ENCODE measurements around the gene SKA3.
"Not testable (repeated sequence)": the region's sequence is repeated elsewhere in the genome, so short reads cannot be mapped to it uniquely, and the experiment has no call there.

Gene SKA3

DNA sequence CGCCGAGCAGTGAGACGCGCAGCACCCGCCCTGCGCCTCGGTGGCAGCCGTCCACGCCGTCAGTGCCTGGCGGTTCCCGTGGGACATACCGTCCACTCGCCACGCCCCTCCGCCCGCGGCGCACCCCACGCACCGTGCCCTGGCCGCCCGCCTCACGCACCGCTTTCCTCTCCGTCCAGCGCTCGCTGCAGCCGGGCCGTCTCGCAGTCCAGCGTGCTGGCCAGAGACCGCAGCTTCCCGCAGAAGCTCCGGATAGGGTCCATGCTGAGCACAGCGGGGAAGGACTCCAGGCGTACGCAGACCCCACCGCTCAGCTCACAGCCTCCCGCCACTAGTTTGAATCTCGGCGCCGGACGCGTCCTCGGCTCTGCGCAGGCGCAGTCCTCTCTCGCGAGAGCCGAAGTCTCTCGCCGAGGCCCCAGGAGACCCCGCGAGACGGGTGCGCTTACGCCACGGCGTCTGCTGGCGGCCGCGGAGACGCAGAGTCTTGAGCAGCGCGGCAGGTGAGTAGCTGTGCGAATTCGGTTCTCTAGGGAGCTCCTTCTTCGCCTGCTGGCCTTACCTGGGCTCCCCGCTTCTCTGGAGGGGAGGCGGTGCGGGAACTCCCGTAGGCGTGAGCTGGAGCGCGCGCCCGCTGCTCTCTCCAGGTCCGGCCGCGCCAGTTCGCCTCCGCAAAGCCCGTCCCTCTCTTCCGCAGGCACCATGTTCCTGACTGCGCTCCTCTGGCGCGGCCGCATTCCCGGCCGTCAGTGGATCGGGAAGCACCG lies at the start of gene SKA3, which contains the start of gene MRPL57:
TSS of gene SKA3 (minus strand) at position 338 of the 767 bp plus-strand sequence. CDS start at position 263, 75 bp downstream.
TSS of gene MRPL57 (plus strand) at position 444 of the 767 bp plus-strand sequence. CDS start at position 703, 259 bp downstream.
- DNase-seq: peak; percentile 92

DNA sequence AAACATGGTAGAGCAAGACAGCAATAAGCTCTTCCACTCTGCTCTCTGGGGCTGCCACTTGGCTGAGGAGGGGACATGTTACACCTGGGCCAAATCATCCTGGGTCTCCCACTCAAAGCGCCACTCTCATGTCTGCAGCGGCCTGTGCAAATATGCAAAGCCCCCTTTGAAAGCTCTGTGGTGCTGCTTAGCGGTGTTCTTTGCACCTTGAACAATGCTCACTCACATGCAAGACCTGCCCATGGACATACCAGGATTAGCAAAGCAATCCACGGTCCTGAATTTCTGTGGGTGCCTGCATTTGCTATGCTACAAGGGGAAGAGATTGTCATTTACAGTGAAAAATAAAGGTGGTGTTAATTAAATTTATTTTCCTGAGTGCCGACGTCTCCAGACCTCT lies 48.7 kb upstream of the SKA3 start:
- no peak for DNase-seq

DNA sequence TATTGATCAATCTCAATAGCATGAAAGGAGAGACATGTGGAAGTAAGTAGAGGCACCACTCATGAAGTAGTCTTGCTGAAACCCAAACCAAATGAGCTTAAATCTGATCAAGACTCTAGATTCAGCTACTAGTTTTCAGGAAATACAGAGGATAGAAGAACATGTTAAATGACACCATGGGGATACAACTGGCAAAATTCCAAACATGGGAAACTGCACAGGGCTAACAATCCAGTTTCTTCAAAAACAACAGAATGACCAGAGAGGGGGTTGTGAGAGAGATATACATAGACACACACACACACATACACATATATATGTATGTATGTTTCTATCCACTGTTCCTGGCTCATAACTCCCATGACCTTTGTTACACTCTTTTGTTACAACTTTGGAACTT lies 44.9 kb upstream of the SKA3 start:
- no peak for DNase-seq

GRCh38 chr13:21219716-21220115 lies 43.4 kb upstream of the SKA3 start:
- not testable (repeated sequence) for DNase-seq

DNA sequence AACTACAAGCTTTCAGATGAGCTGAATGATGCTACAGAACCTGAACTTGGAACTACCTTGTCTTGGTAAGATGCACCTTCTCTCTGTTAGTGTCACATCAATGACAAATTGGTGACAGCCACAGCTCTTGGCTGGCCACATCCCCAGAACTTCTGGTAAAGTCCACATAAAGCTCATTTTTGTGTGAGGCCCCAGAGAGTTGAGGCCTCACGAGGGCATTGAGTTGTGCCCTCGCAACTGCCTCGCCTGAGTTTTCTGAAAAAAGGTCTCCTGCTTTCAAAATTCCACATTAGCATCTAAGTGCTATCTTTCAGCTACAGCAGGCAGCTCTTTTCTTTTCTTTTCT lies 42.7 kb upstream of the SKA3 start:
- no peak for DNase-seq

DNA sequence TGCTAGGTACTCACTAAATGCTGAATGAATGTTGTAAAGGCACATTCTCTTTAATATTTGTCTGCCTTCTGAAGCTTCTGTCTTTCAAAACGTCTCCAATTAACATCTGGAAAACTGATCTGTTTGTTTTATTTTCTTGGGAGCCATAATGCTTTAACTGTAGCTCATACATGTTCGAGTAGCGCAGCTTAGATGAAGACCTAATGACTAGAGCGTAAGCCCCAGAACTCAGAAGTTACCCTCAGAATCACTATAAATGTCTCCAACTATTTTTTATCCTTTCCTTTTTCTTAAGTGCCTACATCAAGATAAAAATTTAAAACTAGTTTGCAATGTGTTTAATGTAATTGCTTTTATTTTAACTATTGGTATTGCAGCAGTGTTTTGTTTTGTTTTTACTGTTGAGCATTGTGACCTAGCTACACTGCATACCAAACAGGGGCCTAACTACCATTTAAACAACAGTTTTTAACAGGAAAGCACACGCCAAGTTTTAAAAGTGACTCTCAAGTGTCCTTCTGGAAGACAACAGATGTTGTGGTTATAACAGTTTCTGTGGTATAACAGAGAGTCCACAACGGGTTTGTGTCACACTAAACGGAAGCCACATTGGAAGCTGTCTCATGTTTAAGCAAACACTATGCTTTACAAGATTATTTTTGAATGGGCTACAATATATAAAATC lies 42.1 kb upstream of the SKA3 start:
- DNase-seq: no peak

DNA sequence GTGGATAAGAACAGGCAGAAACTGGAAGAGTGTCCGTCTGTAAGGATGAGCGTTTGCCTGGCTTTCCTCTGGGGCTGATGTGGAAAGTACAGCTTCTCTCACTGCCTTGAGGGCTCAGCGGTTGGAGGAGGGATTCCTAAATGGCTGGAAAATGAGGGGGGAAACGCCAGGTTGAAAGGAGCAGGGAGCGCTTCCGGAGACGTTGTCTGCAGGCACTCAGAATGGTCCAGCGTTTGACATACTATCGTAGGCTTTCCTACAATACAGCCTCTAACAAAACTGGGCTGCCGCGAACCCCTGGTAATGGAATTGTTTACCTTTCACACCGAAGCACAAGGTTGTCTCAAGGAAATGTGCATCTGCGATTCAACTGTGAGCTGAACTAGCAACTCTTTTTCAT lies 40.0 kb upstream of the SKA3 start:
- DNase-seq: no peak

DNA sequence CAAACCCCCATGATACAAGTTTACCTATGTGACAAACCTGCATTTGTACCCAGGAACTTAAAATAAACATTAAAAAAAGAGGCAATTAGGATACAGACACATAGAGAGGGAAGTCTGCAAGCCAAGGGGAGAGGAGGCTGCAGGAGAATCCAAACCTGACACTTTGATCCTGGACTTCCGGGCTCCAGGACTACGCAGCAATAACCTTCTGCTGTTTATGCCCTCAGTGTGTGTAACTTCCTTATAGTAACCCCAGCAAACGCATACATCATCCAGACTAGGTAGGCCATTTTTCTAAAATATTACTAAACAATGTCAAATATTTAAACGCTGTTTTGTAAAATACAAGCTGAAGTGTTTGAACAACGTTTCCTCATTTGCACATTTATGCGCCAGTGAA lies 39.1 kb upstream of the SKA3 start:
- not testable (repeated sequence) for DNase-seq

GRCh38 chr13:21212138-21212775 lies 35.9 kb upstream of the SKA3 start:
- no peak for DNase-seq

- DNase-seq: no peak
Measured at GRCh38 chr13:21208652-21209154, 32.4 kb upstream of the SKA3 start.

DNA sequence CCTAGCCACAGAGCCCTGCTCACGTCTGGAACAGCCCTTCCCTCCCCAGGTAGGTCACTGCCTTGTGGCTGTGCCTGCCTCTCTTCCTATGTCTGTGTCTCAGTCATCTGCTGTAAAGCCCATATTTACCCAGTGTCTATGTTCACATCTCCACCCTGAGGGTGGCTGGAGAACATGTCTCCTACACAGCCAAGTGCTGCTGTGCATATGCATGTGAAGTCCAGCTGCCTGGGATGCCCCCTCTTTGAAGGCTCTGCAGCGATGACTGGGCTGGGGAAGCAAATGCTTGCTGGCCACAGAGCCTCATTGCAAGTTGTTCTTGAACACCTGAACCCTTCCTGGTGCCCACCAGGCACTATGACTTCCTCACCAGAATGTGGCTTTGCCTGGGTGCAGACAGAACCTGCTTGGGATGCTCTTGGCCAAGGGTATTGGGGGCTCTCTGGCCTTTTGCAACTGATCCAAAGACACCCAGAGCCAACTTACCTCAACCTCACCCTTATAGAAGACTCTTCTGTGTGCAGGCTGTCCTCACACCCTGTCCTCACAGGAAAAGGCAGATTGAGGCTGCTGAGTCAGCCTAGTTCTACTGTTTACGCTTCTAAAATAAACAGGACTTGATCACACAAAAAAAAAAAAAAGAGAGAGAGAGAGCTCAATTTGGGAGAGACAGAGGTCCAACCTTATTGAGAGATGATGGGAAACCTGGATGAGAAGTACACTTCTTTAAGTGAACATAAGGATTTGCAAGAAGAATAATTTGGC lies 26.6 kb upstream of the SKA3 start:
- DNase-seq: no peak

DNA sequence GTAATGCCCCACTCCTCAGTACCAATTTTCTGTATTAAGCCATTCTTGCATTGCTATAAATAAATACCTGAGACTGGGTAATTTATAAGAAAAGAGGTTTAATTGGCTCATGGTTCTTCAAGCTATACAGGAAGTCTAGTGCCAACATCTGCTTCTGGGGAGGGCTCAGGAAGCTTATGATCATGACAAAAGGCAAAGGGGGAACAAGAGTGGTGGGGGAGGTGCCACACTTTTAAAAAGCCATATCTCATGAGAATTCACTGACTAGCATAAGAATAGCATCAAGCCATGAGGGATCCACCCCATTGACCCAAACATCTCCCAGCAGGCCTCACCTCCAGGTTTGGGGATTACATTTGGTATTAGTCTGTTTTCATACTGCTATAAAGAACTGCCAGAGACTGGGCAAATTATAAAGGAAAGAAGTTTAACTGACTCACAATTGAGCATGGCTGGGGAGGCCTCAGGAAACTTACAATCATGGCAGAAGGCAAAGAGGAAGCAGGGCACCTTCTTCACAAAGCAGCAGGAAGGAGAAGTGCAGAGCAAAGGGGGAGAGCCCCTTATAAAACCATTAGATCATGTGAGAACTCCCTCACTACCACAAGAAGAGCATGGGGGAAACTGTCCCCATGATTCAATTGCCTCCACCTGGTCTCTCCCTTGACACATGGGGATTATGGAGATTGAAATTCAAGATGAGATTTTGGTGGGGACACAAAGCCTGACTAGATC lies 25.3 kb upstream of the SKA3 start:
- not testable (repeated sequence) for DNase-seq

- DNase-seq: not testable (repeated sequence)
Measured at GRCh38 chr13:21198391-21198790, 22.0 kb upstream of the SKA3 start.

- not testable (repeated sequence) for DNase-seq
Measured at GRCh38 chr13:21197606-21198225, 21.4 kb upstream of the SKA3 start.

DNA sequence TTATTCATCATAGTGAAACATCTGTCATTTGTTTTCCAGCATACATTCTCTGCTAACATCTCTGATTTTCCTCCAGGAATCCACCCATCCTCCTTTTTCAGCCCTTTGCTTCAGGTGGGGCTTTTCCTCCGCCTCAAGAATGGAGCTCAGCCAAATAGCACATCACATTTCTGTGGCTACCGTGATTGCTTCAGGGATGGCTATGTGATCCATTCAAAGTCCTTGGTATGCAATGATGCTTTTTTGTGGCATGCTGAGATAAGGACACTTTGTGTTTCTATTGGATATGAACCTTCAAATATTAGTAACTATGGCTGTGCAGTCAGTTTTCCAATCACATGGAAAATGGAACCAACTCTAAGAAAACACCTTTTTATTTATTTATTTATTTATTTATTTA lies 18.4 kb upstream of the SKA3 start:
- not testable (repeated sequence) for DNase-seq

- not testable (repeated sequence) for DNase-seq
Measured at GRCh38 chr13:21186410-21186809, 10.1 kb upstream of the SKA3 start.

DNA sequence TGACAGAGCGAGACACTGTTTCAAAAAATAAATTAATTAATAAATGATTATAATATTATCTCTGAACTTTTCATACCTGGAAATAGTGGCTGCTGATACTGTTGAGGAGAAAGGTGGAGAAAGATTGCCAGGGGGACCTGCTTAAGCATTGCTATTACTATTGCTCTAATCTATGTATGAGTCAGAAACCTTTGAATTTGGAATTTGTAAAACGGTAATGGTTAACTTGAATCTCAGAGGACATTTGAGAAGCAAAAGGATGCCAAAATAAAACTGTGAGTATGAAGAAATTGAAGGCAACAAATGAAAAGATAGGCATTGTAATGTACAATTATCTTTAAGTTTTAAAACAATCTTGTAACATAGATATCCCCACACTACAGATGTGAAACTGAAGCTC lies 5.3 kb upstream of the SKA3 start:
- no peak for DNase-seq

- peak; percentile 39 for DNase-seq
Measured at GRCh38 chr13:21176982-21177284, 581 bp upstream of the SKA3 start.

DNA sequence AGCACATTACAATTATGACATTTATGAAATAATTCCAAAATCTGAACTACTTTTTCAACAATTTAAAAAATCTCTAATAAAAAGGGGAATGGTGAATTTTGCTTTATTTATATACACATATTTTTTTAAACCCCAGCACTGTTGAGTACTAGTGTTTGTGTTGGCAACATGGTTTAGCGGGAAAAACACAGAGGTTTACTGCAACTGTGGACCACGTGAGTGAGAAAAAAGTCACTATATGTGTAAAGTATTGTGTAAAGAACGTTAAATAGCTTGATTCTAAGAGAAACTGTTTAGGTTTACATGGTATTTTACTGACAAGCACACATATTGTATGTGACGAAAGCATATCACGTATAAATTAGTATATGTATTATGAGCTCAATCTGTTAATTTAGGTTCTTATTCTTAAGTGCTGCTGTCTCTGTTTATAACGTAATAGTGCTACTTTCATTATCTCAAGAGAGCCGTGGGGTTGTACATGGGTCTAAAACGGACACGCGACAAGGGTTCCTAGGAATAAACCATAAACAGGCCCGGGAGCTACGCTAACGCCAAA lies 617 bp downstream of the SKA3 start:
- no peak for DNase-seq

- DNase-seq: not testable (repeated sequence)
Measured at GRCh38 chr13:21173767-21174166, 2.6 kb downstream of the SKA3 start.

- no peak for DNase-seq
Measured at GRCh38 chr13:21171420-21171819, 4.9 kb downstream of the SKA3 start.
